SK-N-MC (cell line): ENCODE results near the gene ZGLP1.

Experiments
- EZH2 ChIP-seq: fragments of 200-600 bp; sonication (generic); IDR thresholded peaks from one replicate; pipeline ENCODE4 v1.6.1; 2017; ENCODE audit warnings: antibody characterized with exemption
- POLR2AphosphoS5 ChIP-seq: IDR thresholded peaks from 2 replicates; pipeline ENCODE4 v1.6.1; 2012; ENCODE audit warnings: mild to moderate bottlenecking, low read depth, low read length, borderline replicate concordance

- TF ChIP-seq POLR2AphosphoS5 (no peak), EZH2 (no peak)
Observed at GRCh38 chr19:10279737-10280442, 29.7 kb downstream of the ZGLP1 start.
